BE2C (cell line): ENCODE measurements around the gene PCCA.
A peak's percentile ranks its signal among the peaks of the same experiment; 100 is the strongest.

Experiments used
- DNase-seq: peaks from one replicate; pipeline ENCODE4 v3.0.0-alpha.2; 2020
- H3K27me3 ChIP-seq: fragments of 250-450 bp; sonication (Bioruptor Pico); 2 replicates; pipeline ENCODE4 v1.5.1; 2020; ENCODE audit warnings: mild to moderate bottlenecking
- H3K36me3 ChIP-seq: fragments of 250-450 bp; sonication (Bioruptor Pico); 2 replicates; pipeline ENCODE4 v1.5.1; 2020; ENCODE audit warnings: mild to moderate bottlenecking
- H3K4me1 ChIP-seq: fragments of 250-450 bp; sonication (Bioruptor Pico); 2 replicates; pipeline ENCODE4 v1.5.1; 2020
- H3K4me3 ChIP-seq: 2 replicates; pipeline ENCODE4 v1.5.1; 2011; ENCODE audit warnings: low read depth, low read length
- H3K9me3 ChIP-seq: fragments of 250-450 bp; sonication (Bioruptor Pico); 2 replicates; pipeline ENCODE4 v1.5.1; 2020
- CTCF ChIP-seq: IDR thresholded peaks from 2 replicates; pipeline ENCODE4 v1.5.1; 2012; ENCODE audit warnings: mild to moderate bottlenecking, low read depth, low read length

Gene PCCA

GRCh38 chr13:100115693-100116254 lies 26.9 kb downstream of the PCCA start:
- no peak for TF ChIP-seq CTCF
- H3K4me3 ChIP-seq, result no peak overlapping the region
- no peak for DNase-seq
- H3K36me3 ChIP-seq, result no peaks in the 10 kb centered on the region
- H3K9me3 ChIP-seq, result no peaks in the 10 kb centered on the region
- no peaks in the 10 kb centered on the region for H3K4me1 ChIP-seq
- H3K27me3 ChIP-seq, result no peaks in the 10 kb centered on the region

GRCh38 chr13:100124265-100124664 lies 35.4 kb downstream of the PCCA start:
- Histone ChIP-seq H3K27me3 (no peaks in the 10 kb centered on the region), H3K9me3 (no peaks in the 10 kb centered on the region), H3K4me1 (no peaks in the 10 kb centered on the region), H3K36me3 (no peaks in the 10 kb centered on the region), H3K4me3 (no peak overlapping the region)
- no peak for DNase-seq
- TF ChIP-seq CTCF, result no peak

GRCh38 chr13:100125946-100126345 lies 37.1 kb downstream of the PCCA start:
- TF ChIP-seq CTCF, result no peak
- no peaks in the 10 kb centered on the region for H3K27me3 ChIP-seq
- no peak overlapping the region for H3K4me3 ChIP-seq
- H3K36me3 ChIP-seq, result no peaks in the 10 kb centered on the region
- no peak for DNase-seq
- no peaks in the 10 kb centered on the region for H3K9me3 ChIP-seq
- peaks cover 9% of the 10 kb centered on the region; the same call in 1 of the 2 replicates for H3K4me1 ChIP-seq

- peaks cover 19% of the 10 kb centered on the region for H3K4me1 ChIP-seq
- no peak for TF ChIP-seq CTCF
- no peaks in the 10 kb centered on the region for H3K27me3 ChIP-seq
- no peaks in the 10 kb centered on the region for H3K9me3 ChIP-seq
- peak; percentile 24 for DNase-seq
- H3K36me3 ChIP-seq, result no peaks in the 10 kb centered on the region
- H3K4me3 ChIP-seq, result no peak overlapping the region
Observed at GRCh38 chr13:100128373-100128772, 39.5 kb downstream of the PCCA start.

GRCh38 chr13:100128838-100129237 lies 39.9 kb downstream of the PCCA start:
- Histone ChIP-seq H3K9me3 (no peaks in the 10 kb centered on the region), H3K36me3 (no peaks in the 10 kb centered on the region), H3K4me3 (no peak overlapping the region), H3K27me3 (no peaks in the 10 kb centered on the region), H3K4me1 (peaks cover 19% of the 10 kb centered on the region)
- no peak for TF ChIP-seq CTCF
- DNase-seq, result no peak

GRCh38 chr13:100129605-100130004 lies 40.7 kb downstream of the PCCA start:
- no peaks in the 10 kb centered on the region for H3K9me3 ChIP-seq
- no peak for TF ChIP-seq CTCF
- H3K36me3 ChIP-seq, result no peaks in the 10 kb centered on the region
- DNase-seq, result no peak
- no peaks in the 10 kb centered on the region for H3K27me3 ChIP-seq
- H3K4me1 ChIP-seq, result peaks cover 19% of the 10 kb centered on the region
- H3K4me3 ChIP-seq, result no peak overlapping the region
